ENCODE data around the gene EPAS1. TPM values are rescaled to one million over a fixed set of nuclear protein-coding genes. Genes with fewer than 3 reads are reported as not detected.
A peak's percentile ranks its signal among the peaks of the same experiment; 100 is the strongest.

EPAS1 gene
- total and polyA plus RNA-seq, 8 donors, result 190 to 962 (median 244) TPM

- Histone ChIP-seq H3K4me3 (no peak overlapping the region), H3K36me3 (no peaks in the 10 kb centered on the region), H3K27ac (peak overlapping the region; percentile 74 to 84), H3K27me3 (peaks cover 0 to 4% of the 10 kb centered on the region in 2 donors), H3K9me3 (no peaks in the 10 kb centered on the region), H3K4me1 (peaks cover 63 to 85% of the 10 kb centered on the region in 2 donors)
- ATAC-seq (peak; percentile 68), DNase-seq (peak in 1 of 4 donors; percentile 66)
- intact Hi-C loops (cut with DNase I), result loop anchor here in 1 of 2 donors (10.0 kb wide), 1 partner anchor 48 kb away; no protein-coding TSS in a partner anchor
- no peak for TF ChIP-seq CTCF (IDR thresholded peaks at IDR 0.05)
Observed at GRCh38 chr2:46306330-46306751, 9.1 kb downstream of the EPAS1 start.

GRCh38 chr2:46306988-46307655, 9.9 kb downstream of the EPAS1 start:
- intact Hi-C loops (cut with DNase I), result loop anchor here in 1 of 2 donors (10.0 kb wide), 1 partner anchor 48 kb away; no protein-coding TSS in a partner anchor
- Histone ChIP-seq H3K4me3 (peak overlapping the region in 1 of 2 donors; percentile 10), H3K9me3 (no peaks in the 10 kb centered on the region), H3K36me3 (no peaks in the 10 kb centered on the region), H3K27ac (peak overlapping the region; percentile 74 to 84), H3K4me1 (peaks cover 65 to 87% of the 10 kb centered on the region in 2 donors), H3K27me3 (no peaks in the 10 kb centered on the region)
- ATAC-seq (peak; percentile 72), DNase-seq (no peak)
- no peak for TF ChIP-seq CTCF (IDR thresholded peaks at IDR 0.05)

- Histone ChIP-seq H3K4me3 (peak overlapping the region in 1 of 2 donors; percentile 10), H3K4me1 (peaks cover 71 to 97% of the 10 kb centered on the region in 2 donors), H3K9me3 (no peaks in the 10 kb centered on the region), H3K27ac (peak overlapping the region; percentile 74 to 84), H3K27me3 (no peaks in the 10 kb centered on the region), H3K36me3 (no peaks in the 10 kb centered on the region)
- intact Hi-C loops (cut with DNase I), result loop anchor here in 1 of 2 donors (10.0 kb wide), 1 partner anchor 47 kb away; no protein-coding TSS in a partner anchor
- ATAC-seq (peak; percentile 2), DNase-seq (no peak)
- TF ChIP-seq CTCF (IDR thresholded peaks at IDR 0.05), result no peak
Observed at GRCh38 chr2:46308081-46308480, 10.9 kb downstream of the EPAS1 start.

- Histone ChIP-seq H3K27me3 (no peaks in the 10 kb centered on the region), H3K4me1 (peaks cover 66 to 99% of the 10 kb centered on the region in 2 donors), H3K9me3 (no peaks in the 10 kb centered on the region), H3K36me3 (no peaks in the 10 kb centered on the region), H3K4me3 (no peak overlapping the region), H3K27ac (peak overlapping the region in 1 of 2 donors; percentile 84)
- intact Hi-C loops (cut with DNase I), result loop anchor here in 1 of 2 donors (10.0 kb wide), 1 partner anchor 46 kb away; no protein-coding TSS in a partner anchor
- ATAC-seq (no peak), DNase-seq (no peak)
- TF ChIP-seq CTCF (IDR thresholded peaks at IDR 0.05), result no peak
Observed at GRCh38 chr2:46308629-46309028, 11.4 kb downstream of the EPAS1 start.
